ENCODE results near the gene EPHB2.

DNA sequence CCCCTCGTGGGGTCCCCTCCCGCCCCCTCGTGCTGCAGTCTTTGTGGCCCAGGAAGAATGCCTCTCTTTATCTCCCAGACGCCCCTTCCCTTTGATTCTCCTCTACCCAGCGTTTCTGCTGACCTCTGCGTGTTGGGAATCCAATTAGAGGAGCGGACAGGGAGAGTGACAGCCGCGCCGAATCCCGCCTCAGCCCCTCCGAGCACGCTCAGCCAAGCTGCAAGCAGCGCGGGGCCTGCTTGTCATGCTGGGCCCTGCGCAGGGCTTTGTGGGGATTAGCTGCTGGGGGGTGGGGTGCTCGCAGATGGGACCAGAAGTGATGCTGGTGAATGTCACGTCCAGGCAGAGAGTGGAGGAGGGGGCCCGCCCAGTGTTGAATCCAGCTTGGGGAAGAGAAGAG lies 91.1 kb downstream of the EPHB2 start:
- TF ChIP-seq, protein P1, sequence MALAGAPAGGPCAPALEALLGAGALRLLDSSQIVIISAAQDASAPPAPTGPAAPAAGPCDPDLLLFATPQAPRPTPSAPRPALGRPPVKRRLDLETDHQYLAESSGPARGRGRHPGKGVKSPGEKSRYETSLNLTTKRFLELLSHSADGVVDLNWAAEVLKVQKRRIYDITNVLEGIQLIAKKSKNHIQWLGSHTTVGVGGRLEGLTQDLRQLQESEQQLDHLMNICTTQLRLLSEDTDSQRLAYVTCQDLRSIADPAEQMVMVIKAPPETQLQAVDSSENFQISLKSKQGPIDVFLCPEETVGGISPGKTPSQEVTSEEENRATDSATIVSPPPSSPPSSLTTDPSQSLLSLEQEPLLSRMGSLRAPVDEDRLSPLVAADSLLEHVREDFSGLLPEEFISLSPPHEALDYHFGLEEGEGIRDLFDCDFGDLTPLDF (CRISPR knock-in tag; IDR thresholded peaks at IDR 0.05), result no peak
- TF ChIP-seq, protein P2, sequence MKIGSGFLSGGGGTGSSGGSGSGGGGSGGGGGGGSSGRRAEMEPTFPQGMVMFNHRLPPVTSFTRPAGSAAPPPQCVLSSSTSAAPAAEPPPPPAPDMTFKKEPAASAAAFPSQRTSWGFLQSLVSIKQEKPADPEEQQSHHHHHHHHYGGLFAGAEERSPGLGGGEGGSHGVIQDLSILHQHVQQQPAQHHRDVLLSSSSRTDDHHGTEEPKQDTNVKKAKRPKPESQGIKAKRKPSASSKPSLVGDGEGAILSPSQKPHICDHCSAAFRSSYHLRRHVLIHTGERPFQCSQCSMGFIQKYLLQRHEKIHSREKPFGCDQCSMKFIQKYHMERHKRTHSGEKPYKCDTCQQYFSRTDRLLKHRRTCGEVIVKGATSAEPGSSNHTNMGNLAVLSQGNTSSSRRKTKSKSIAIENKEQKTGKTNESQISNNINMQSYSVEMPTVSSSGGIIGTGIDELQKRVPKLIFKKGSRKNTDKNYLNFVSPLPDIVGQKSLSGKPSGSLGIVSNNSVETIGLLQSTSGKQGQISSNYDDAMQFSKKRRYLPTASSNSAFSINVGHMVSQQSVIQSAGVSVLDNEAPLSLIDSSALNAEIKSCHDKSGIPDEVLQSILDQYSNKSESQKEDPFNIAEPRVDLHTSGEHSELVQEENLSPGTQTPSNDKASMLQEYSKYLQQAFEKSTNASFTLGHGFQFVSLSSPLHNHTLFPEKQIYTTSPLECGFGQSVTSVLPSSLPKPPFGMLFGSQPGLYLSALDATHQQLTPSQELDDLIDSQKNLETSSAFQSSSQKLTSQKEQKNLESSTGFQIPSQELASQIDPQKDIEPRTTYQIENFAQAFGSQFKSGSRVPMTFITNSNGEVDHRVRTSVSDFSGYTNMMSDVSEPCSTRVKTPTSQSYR (CRISPR knock-in tag; IDR thresholded peaks at IDR 0.05), result no peak
- TF ChIP-seq CREM (CRISPR knock-in tag; IDR thresholded peaks at IDR 0.05) (no peak), TCF7 (CRISPR knock-in tag; IDR thresholded peaks at IDR 0.05; ENCODE audit: low read depth) (no peak), ZNF121 (CRISPR knock-in tag; IDR thresholded peaks at IDR 0.05) (no peak), CREB1 (CRISPR knock-in tag; IDR thresholded peaks at IDR 0.05) (no peak), ETV6 (CRISPR knock-in tag; IDR thresholded peaks at IDR 0.05) (no peak), ZNF671 (CRISPR knock-in tag; IDR thresholded peaks at IDR 0.05) (no peak), SMAD3 (CRISPR knock-in tag; IDR thresholded peaks at IDR 0.05; ENCODE audit: borderline replicate concordance) (no peak)
- TF ChIP-seq, protein P3, sequence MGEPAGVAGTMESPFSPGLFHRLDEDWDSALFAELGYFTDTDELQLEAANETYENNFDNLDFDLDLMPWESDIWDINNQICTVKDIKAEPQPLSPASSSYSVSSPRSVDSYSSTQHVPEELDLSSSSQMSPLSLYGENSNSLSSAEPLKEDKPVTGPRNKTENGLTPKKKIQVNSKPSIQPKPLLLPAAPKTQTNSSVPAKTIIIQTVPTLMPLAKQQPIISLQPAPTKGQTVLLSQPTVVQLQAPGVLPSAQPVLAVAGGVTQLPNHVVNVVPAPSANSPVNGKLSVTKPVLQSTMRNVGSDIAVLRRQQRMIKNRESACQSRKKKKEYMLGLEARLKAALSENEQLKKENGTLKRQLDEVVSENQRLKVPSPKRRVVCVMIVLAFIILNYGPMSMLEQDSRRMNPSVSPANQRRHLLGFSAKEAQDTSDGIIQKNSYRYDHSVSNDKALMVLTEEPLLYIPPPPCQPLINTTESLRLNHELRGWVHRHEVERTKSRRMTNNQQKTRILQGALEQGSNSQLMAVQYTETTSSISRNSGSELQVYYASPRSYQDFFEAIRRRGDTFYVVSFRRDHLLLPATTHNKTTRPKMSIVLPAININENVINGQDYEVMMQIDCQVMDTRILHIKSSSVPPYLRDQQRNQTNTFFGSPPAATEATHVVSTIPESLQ (CRISPR knock-in tag; IDR thresholded peaks at IDR 0.05), result no peak
- TF ChIP-seq, protein P4, sequence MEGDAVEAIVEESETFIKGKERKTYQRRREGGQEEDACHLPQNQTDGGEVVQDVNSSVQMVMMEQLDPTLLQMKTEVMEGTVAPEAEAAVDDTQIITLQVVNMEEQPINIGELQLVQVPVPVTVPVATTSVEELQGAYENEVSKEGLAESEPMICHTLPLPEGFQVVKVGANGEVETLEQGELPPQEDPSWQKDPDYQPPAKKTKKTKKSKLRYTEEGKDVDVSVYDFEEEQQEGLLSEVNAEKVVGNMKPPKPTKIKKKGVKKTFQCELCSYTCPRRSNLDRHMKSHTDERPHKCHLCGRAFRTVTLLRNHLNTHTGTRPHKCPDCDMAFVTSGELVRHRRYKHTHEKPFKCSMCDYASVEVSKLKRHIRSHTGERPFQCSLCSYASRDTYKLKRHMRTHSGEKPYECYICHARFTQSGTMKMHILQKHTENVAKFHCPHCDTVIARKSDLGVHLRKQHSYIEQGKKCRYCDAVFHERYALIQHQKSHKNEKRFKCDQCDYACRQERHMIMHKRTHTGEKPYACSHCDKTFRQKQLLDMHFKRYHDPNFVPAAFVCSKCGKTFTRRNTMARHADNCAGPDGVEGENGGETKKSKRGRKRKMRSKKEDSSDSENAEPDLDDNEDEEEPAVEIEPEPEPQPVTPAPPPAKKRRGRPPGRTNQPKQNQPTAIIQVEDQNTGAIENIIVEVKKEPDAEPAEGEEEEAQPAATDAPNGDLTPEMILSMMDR (IDR thresholded peaks at IDR 0.05), result no peak
- TF ChIP-seq, protein P5, sequence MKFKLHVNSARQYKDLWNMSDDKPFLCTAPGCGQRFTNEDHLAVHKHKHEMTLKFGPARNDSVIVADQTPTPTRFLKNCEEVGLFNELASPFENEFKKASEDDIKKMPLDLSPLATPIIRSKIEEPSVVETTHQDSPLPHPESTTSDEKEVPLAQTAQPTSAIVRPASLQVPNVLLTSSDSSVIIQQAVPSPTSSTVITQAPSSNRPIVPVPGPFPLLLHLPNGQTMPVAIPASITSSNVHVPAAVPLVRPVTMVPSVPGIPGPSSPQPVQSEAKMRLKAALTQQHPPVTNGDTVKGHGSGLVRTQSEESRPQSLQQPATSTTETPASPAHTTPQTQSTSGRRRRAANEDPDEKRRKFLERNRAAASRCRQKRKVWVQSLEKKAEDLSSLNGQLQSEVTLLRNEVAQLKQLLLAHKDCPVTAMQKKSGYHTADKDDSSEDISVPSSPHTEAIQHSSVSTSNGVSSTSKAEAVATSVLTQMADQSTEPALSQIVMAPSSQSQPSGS (CRISPR knock-in tag; IDR thresholded peaks at IDR 0.05; ENCODE audit: borderline replicate concordance, low read depth), result no peak
- TF ChIP-seq, protein P6, sequence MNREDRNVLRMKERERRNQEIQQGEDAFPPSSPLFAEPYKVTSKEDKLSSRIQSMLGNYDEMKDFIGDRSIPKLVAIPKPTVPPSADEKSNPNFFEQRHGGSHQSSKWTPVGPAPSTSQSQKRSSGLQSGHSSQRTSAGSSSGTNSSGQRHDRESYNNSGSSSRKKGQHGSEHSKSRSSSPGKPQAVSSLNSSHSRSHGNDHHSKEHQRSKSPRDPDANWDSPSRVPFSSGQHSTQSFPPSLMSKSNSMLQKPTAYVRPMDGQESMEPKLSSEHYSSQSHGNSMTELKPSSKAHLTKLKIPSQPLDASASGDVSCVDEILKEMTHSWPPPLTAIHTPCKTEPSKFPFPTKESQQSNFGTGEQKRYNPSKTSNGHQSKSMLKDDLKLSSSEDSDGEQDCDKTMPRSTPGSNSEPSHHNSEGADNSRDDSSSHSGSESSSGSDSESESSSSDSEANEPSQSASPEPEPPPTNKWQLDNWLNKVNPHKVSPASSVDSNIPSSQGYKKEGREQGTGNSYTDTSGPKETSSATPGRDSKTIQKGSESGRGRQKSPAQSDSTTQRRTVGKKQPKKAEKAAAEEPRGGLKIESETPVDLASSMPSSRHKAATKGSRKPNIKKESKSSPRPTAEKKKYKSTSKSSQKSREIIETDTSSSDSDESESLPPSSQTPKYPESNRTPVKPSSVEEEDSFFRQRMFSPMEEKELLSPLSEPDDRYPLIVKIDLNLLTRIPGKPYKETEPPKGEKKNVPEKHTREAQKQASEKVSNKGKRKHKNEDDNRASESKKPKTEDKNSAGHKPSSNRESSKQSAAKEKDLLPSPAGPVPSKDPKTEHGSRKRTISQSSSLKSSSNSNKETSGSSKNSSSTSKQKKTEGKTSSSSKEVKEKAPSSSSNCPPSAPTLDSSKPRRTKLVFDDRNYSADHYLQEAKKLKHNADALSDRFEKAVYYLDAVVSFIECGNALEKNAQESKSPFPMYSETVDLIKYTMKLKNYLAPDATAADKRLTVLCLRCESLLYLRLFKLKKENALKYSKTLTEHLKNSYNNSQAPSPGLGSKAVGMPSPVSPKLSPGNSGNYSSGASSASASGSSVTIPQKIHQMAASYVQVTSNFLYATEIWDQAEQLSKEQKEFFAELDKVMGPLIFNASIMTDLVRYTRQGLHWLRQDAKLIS (CRISPR knock-in tag; IDR thresholded peaks at IDR 0.05; ENCODE audit: borderline replicate concordance), result no peak
- TF ChIP-seq, protein P7, sequence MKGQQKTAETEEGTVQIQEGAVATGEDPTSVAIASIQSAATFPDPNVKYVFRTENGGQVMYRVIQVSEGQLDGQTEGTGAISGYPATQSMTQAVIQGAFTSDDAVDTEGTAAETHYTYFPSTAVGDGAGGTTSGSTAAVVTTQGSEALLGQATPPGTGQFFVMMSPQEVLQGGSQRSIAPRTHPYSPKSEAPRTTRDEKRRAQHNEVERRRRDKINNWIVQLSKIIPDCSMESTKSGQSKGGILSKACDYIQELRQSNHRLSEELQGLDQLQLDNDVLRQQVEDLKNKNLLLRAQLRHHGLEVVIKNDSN (CRISPR knock-in tag; IDR thresholded peaks at IDR 0.05), result no peak
